OCI-LY7 (cell line): Measurements from ENCODE around the gene EEF2K. TPM values are rescaled to one million over a fixed set of nuclear protein-coding genes. Genes with fewer than 3 reads are reported as not detected.

ENCODE experiments used
- BruUV-seq: library from RNA; stranded (reverse); fragments of 400-500 nt; replicated peaks from 2 replicates; lab custom pipeline; 2021; lab: Mats Ljungman, UMichigan
- CTCF ChIA-PET: fragments of 300-600 bp; sonication (Branson Sonifier 250); formaldehyde crosslinking; loops from one replicate; lab custom pipeline; 2022; ENCODE audit warnings: antibody characterized with exemption; ENCODE audit not compliant: unreplicated experiment; lab: Charles Lee
- POLR2A ChIA-PET: fragments of 300-600 bp; sonication (Branson Sonifier 250); formaldehyde crosslinking; loops from one replicate; lab custom pipeline; 2022; ENCODE audit warnings: antibody characterized with exemption; lab: Charles Lee
- DNase-seq: peaks from one replicate; pipeline ENCODE4 v3.0.0-alpha.2; 2015; ENCODE audit warnings: low spot score
- H2AFZ ChIP-seq: fragments of 200-600 bp; sonication (generic), shearing (Covaris generic); 2 replicates; pipeline ENCODE4 v1.6.1; 2014; ENCODE audit warnings: mild to moderate bottlenecking, antibody characterized with exemption, low read length, moderate library complexity
- H3K27ac ChIP-seq: fragments of 200-600 bp; sonication (generic); 2 replicates; pipeline ENCODE4 v1.5.1; 2014; ENCODE audit warnings: mixed run types, low read depth, mild to moderate bottlenecking, moderate library complexity, low read length, inconsistent platforms; ENCODE audit not compliant: poor library complexity, severe bottlenecking
- H3K36me3 ChIP-seq: fragments of 200-600 bp; sonication (generic); 2 replicates; pipeline ENCODE4 v1.6.1; 2014; ENCODE audit warnings: mild to moderate bottlenecking, antibody characterized with exemption, low read length, moderate library complexity, mixed read lengths; ENCODE audit not compliant: insufficient read depth
- H3K4me1 ChIP-seq: fragments of 200-600 bp; sonication (generic); 2 replicates; pipeline ENCODE4 v1.5.1; 2014; ENCODE audit warnings: mild to moderate bottlenecking, low read length; ENCODE audit not compliant: insufficient read depth, poor library complexity, severe bottlenecking
- H3K4me2 ChIP-seq: fragments of 200-600 bp; sonication (generic); 2 replicates; pipeline ENCODE4 v1.6.1; 2014; ENCODE audit warnings: mild to moderate bottlenecking, low read length
- H3K4me3 ChIP-seq: fragments of 200-600 bp; sonication (generic); 2 replicates; pipeline ENCODE4 v1.5.1; 2014; ENCODE audit warnings: mild to moderate bottlenecking, low read depth, low read length; ENCODE audit not compliant: poor library complexity, severe bottlenecking
- H3K79me2 ChIP-seq: fragments of 200-600 bp; sonication (generic); 2 replicates; pipeline ENCODE4 v1.6.1; 2016; ENCODE audit warnings: low read depth, mild to moderate bottlenecking, low read length, moderate library complexity, mixed read lengths; ENCODE audit not compliant: insufficient read depth
- H3K9me2 ChIP-seq: fragments of 200-600 bp; sonication (generic); 2 replicates; pipeline ENCODE4 v1.6.1; 2016; ENCODE audit warnings: mild to moderate bottlenecking, low read length, mixed read lengths; ENCODE audit not compliant: insufficient read depth
- H3K9me3 ChIP-seq: fragments of 200-600 bp; sonication (generic); 2 replicates; pipeline ENCODE4 v1.6.1; 2014; ENCODE audit warnings: mild to moderate bottlenecking, mixed run types, low read length, mixed read lengths
- H4K20me1 ChIP-seq: fragments of 200-600 bp; sonication (generic); 2 replicates; pipeline ENCODE4 v1.6.1; 2014; ENCODE audit warnings: mild to moderate bottlenecking, antibody characterized with exemption, low read length, moderate library complexity, mixed read lengths; ENCODE audit not compliant: insufficient read depth
- EZH2phosphoT487 ChIP-seq: fragments of 200-600 bp; sonication (generic); IDR thresholded peaks from 2 replicates; pipeline ENCODE4 v1.6.1; 2018; ENCODE audit warnings: low read depth, borderline replicate concordance, mild to moderate bottlenecking, mixed run types, antibody characterized with exemption, low read length, moderate library complexity, mixed read lengths
- intact Hi-C: fragments of 100-400 bp; cut with micrococcal nuclease; formaldehyde crosslinking; loops from one replicate; pipeline ENCODE4 v1.10.0; 2022; ENCODE audit not compliant: unreplicated experiment
- total RNA-seq, 2 experiments: library from RNA; depleted of rRNA in 1 of 2; stranded (reverse); fragments of >200 nt in 1 of 2; shearing (Covaris generic) in 1 of 2; gene quantifications; 2 replicates each; pipeline ENCODE4 v1.2.3, GENCODE V29; 2014 to 2022
- TF ChIP-seq, protein P1 (sequence below): fragments of 200-600 bp; sonication (generic); conservative IDR thresholded peaks from 2 replicates; pipeline ENCODE4 v1.5.1; 2014; ENCODE audit warnings: mild to moderate bottlenecking, antibody characterized with exemption, low read length, moderate library complexity, mixed read lengths

Gene EEF2K
- total RNA-seq, 2 experiments from 2014 or later = 23.8 to 42.3 TPM

DNA sequence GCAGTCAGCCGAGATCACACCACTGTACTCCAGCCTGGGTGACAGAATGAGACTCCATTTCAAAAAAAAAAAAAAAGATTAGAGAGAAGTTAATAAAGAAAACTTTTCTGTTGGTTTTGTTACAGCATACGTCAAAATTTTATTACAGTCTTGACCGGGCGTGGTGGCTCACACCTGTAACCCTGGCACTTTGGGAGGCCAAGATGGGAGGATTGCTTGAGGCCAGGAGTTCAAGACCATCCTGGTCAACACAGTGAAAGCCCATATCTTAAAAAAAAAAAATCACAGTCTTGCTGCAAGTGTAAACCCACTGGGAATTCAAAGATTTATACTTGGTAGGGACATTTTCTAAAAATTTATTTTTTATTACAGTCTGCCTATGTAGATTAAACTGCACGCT lies 84.9 kb downstream of the EEF2K start:
- BruUV-seq = no TSS peak

DNA sequence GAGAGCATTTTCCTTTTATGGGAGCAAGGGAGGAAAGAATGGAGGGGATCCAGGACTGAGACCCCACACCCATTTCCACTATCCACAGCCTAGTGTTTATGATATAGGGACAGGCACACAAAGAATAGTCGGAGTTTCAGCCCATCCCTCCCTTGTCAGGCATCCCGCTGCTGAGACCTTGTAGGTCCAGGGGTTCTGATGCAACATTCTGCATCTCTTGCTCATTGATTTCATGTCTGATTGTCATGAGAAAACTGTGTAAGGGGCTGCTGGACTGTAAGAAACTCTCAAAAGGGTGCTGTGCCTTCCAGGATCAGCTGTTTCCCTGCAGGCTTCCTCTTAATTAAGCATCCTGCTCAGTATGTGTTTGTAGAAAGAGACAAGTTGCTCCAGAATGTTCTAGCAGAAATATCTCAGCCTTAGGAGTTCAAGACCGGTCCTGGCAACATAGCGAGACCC lies 85.8 kb downstream of the EEF2K start:
- CTCF ChIA-PET = no interaction called here
- no peak overlapping the region for H3K4me3 ChIP-seq
- TF ChIP-seq, protein P1, sequence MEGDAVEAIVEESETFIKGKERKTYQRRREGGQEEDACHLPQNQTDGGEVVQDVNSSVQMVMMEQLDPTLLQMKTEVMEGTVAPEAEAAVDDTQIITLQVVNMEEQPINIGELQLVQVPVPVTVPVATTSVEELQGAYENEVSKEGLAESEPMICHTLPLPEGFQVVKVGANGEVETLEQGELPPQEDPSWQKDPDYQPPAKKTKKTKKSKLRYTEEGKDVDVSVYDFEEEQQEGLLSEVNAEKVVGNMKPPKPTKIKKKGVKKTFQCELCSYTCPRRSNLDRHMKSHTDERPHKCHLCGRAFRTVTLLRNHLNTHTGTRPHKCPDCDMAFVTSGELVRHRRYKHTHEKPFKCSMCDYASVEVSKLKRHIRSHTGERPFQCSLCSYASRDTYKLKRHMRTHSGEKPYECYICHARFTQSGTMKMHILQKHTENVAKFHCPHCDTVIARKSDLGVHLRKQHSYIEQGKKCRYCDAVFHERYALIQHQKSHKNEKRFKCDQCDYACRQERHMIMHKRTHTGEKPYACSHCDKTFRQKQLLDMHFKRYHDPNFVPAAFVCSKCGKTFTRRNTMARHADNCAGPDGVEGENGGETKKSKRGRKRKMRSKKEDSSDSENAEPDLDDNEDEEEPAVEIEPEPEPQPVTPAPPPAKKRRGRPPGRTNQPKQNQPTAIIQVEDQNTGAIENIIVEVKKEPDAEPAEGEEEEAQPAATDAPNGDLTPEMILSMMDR = no peak
- no peak for TF ChIP-seq EZH2phosphoT487
- no peak overlapping the region for H3K4me2 ChIP-seq
- no peaks in the 10 kb centered on the region for H3K9me2 ChIP-seq
- POLR2A ChIA-PET = no interaction called here
- H2AFZ ChIP-seq = no peak overlapping the region
- no peaks in the 10 kb centered on the region for H3K79me2 ChIP-seq
- BruUV-seq = no TSS peak
- no peak for DNase-seq
- H3K27ac ChIP-seq = no peak overlapping the region
- H3K36me3 ChIP-seq = no peaks in the 10 kb centered on the region
- no peaks in the 10 kb centered on the region for H3K9me3 ChIP-seq
- intact Hi-C loops = no loop called here
- no peaks in the 10 kb centered on the region for H4K20me1 ChIP-seq
- H3K4me1 ChIP-seq = peaks cover 10% of the 10 kb centered on the region

More for the DNA sequence above, 84.9 kb downstream of the EEF2K start:
- Histone ChIP-seq H3K4me2 (no peak overlapping the region), H4K20me1 (no peaks in the 10 kb centered on the region), H3K79me2 (no peaks in the 10 kb centered on the region), H3K27ac (no peak overlapping the region), H3K9me2 (no peaks in the 10 kb centered on the region), H3K4me3 (no peak overlapping the region), H3K36me3 (peaks cover 6% of the 10 kb centered on the region; the same call in 1 of the 2 replicates), H3K4me1 (peaks cover 5% of the 10 kb centered on the region), H3K9me3 (no peaks in the 10 kb centered on the region), H2AFZ (no peak overlapping the region)
- CTCF ChIA-PET = no interaction called here
- POLR2A ChIA-PET = no interaction called here
- TF ChIP-seq, protein P1 = no peak
- TF ChIP-seq EZH2phosphoT487 = no peak
- DNase-seq = no peak
- intact Hi-C loops = no loop called here

DNA sequence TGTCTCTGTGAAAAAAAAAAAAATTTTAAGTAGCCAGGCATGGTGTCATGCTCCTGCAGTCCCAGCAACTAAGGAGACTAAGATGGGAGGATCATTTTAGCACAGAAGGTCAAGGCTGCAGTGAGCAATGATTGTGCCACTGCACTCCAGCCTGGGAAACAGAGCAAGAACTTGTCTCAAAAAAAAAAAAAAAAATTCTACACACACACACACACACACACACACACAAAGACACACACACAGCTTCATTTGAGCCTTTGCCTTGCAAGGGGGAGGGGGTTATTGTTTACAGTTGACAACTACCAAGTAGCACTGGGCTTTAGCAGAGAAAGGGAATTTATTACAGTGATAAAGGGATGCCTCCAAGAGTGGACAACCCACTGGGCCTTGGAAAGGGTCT lies 86.2 kb downstream of the EEF2K start:
- H3K4me2 ChIP-seq = no peak overlapping the region

More for the DNA sequence above, 86.2 kb downstream of the EEF2K start:
- TF ChIP-seq, protein P1 = no peak
- intact Hi-C loops = no loop called here
- Histone ChIP-seq H3K27ac (no peak overlapping the region), H3K79me2 (no peaks in the 10 kb centered on the region; the same call in 1 of the 2 replicates), H2AFZ (no peak overlapping the region), H3K4me1 (peaks cover 10% of the 10 kb centered on the region), H3K9me3 (no peaks in the 10 kb centered on the region), H3K9me2 (no peaks in the 10 kb centered on the region), H3K4me3 (no peak overlapping the region), H4K20me1 (no peaks in the 10 kb centered on the region), H3K36me3 (no peaks in the 10 kb centered on the region)
- DNase-seq = no peak
- no TSS peak for BruUV-seq
- ChIA-PET POLR2A (no interaction called here), CTCF (no interaction called here)
